GM06990 (cell line): ENCODE measurements around the gene ZMIZ2.
"Not testable (repeated sequence)": the region's sequence is repeated elsewhere in the genome, so short reads cannot be mapped to it uniquely, and the experiment has no call there.

Experiments used
- DNase-seq: peaks from one replicate; pipeline ENCODE4 v3.0.0-alpha.2; 2011; ENCODE audit not compliant: insufficient read length; ENCODE audit errors: extremely low read depth
- H3K27me3 ChIP-seq: replicated peaks from 2 replicates; pipeline ENCODE4 v1.6.0; 2011; ENCODE audit warnings: low read length; ENCODE audit not compliant: control insufficient read depth, insufficient read depth
- H3K36me3 ChIP-seq: 2 replicates; pipeline ENCODE4 v1.5.1; 2011; ENCODE audit warnings: low read length; ENCODE audit not compliant: control insufficient read depth, insufficient read depth
- H3K4me3 ChIP-seq: replicated peaks from 2 replicates; pipeline ENCODE4 v1.5.1; 2011; ENCODE audit warnings: low read depth, mild to moderate bottlenecking, control low read depth, low read length
- TF ChIP-seq, protein P1 (sequence below): IDR thresholded peaks from 2 replicates; pipeline ENCODE4 v1.5.1; 2011; ENCODE audit warnings: low read length, control low read depth, mild to moderate bottlenecking, inconsistent platforms; ENCODE audit not compliant: insufficient read depth, poor library complexity, severe bottlenecking

ZMIZ2 gene

DNA sequence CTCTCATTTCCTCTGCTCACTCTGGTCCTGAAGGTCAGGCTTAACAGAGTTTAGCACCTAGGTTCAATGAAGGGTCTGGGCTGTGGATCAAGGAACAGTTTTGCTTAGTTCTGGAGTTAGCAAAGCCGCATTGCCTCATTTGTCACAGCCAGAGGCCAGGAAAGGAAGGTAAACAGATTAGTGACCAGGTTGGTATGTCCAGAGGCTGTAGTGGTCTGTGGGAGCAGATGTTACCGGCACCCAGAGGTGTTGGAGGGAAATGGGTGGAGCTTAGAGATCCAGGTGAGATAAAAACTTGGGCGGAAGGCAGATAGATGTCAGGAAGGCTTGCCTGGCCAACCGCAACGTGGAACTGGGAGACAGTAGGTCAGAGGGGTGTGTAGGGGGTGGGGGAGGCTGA lies 36.6 kb upstream of the ZMIZ2 start:
- H3K4me3 ChIP-seq = no peak overlapping the region
- H3K36me3 ChIP-seq = peaks cover 18% of the 10 kb centered on the region
- DNase-seq = no peak
- no peaks in the 10 kb centered on the region for H3K27me3 ChIP-seq
- TF ChIP-seq, protein P1, sequence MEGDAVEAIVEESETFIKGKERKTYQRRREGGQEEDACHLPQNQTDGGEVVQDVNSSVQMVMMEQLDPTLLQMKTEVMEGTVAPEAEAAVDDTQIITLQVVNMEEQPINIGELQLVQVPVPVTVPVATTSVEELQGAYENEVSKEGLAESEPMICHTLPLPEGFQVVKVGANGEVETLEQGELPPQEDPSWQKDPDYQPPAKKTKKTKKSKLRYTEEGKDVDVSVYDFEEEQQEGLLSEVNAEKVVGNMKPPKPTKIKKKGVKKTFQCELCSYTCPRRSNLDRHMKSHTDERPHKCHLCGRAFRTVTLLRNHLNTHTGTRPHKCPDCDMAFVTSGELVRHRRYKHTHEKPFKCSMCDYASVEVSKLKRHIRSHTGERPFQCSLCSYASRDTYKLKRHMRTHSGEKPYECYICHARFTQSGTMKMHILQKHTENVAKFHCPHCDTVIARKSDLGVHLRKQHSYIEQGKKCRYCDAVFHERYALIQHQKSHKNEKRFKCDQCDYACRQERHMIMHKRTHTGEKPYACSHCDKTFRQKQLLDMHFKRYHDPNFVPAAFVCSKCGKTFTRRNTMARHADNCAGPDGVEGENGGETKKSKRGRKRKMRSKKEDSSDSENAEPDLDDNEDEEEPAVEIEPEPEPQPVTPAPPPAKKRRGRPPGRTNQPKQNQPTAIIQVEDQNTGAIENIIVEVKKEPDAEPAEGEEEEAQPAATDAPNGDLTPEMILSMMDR = no peak

DNA sequence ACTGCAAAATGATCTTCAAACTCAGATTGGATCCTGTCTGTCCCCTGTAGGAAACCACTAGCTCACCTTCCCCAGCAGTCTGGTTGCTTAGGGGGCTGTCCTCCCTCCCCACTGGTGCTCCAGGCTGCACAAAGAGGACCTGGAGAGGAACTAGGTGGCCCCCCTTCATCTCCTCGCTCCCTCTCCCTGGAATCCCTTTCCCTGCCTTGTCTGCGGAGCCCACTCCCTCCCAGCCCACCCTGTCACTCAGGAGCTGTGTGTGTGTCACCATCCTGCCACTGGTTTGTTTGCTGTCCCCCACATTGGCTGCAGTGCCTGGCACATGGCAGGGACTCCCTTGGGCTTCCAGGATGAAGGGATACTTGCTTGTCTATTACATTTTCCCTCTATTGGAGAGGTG lies 35.5 kb upstream of the ZMIZ2 start:
- TF ChIP-seq, protein P1 = no peak
- no peak overlapping the region for H3K4me3 ChIP-seq

DNA sequence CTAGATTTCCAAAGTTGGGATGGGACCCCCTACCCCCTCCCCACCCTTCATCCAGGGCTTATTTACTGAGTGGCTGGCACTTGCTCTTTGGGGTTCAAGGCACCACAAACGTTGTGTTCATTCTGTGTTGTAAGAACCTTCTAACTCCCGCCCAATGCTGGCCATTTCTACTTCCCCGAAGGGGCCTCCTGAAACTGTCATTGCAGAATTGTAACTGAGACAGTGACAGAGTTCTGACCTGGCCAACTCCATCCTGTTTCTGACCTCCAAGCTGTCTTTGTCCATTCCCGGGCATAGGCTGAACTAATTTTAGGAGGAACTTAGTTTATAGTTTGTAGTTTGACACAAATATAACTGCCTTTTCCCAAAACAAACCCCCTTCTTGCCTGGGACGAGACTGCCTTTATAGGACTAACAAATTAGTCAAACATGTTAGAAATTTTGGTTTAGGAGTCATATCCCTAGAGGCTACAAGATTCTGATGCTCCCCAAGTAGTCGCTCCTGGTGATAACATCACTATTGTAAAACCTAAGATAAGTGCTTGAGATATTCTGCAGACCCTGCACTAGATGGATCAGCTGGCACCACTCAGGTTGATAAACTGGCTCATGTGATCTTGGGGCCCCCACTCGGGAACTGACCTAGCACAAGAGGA lies 34.8 kb upstream of the ZMIZ2 start:
- Histone ChIP-seq H3K36me3 (peaks cover 4% of the 10 kb centered on the region), H3K4me3 (no peak overlapping the region), H3K27me3 (no peaks in the 10 kb centered on the region)
- TF ChIP-seq, protein P1 = no peak
- no peak for DNase-seq

More for the DNA sequence above, 35.5 kb upstream of the ZMIZ2 start:
- H3K36me3 ChIP-seq = peaks cover 8% of the 10 kb centered on the region
- DNase-seq = no peak
- no peaks in the 10 kb centered on the region for H3K27me3 ChIP-seq

DNA sequence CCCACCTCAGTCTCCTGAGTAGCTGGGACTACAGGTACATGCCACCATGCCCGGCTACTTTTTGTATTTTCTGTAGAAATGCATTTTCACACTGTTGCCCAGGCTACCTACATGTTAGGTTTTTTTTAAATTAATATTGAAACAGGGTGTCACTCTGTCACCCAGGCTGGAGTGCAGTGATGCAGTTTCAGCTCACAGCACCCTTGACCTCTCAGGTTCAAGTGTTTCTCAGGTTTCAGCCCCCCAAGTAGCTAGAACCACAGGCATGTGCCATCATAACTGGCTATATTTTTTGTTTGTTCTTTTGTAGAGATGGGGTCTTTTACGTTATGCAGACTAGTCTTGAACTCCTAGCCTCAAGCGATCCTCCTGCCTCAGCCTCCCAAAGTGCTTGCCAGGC lies 32.4 kb upstream of the ZMIZ2 start:
- no peak overlapping the region for H3K4me3 ChIP-seq
- no peak for DNase-seq
- TF ChIP-seq, protein P1 = no peak
- no peaks in the 10 kb centered on the region for H3K27me3 ChIP-seq
- H3K36me3 ChIP-seq = no peaks in the 10 kb centered on the region

DNA sequence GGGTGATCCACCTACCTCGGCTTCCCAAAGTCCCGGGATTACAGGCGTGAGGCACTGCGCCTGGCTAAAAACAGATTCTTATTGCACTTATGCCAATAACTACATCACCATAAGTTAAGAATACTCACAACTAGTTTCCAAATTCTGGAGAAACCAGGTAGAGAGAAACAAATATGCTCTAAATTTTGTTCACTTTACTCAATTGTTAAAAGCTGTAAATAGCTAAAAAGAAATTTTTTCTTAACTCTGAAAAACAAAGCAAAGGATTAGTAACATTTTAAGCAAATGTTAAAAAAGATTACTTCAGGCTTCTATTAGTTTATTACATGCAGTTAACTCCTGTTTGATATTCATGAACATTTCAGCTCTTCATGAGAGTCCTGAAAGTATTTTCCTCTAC lies 28.3 kb upstream of the ZMIZ2 start:
- Histone ChIP-seq H3K27me3 (no peaks in the 10 kb centered on the region), H3K36me3 (no peaks in the 10 kb centered on the region), H3K4me3 (no peak overlapping the region)
- TF ChIP-seq, protein P1 = no peak
- DNase-seq = no peak

DNA sequence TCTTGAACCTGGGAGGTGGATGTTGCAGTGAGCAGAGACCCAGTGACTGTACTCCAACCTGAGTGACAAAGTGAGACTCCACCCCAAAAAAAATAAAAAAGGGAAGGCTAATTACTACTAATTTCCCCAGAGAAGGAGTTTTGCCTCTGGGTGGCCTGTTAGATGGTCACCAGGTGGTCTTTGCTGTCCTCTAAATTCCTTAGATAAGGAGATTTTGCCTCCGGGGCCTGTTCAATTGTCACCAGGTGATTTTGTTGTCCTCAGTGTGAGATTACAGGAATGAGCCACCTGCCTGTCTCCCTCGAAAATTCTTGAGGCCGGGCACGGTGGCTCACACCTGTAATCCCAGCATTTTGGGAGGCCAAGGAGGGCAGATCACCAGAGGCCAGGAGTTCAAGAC lies 24.4 kb upstream of the ZMIZ2 start:
- H3K4me3 ChIP-seq = no peak overlapping the region
- DNase-seq = no peak
- TF ChIP-seq, protein P1 = no peak

DNA sequence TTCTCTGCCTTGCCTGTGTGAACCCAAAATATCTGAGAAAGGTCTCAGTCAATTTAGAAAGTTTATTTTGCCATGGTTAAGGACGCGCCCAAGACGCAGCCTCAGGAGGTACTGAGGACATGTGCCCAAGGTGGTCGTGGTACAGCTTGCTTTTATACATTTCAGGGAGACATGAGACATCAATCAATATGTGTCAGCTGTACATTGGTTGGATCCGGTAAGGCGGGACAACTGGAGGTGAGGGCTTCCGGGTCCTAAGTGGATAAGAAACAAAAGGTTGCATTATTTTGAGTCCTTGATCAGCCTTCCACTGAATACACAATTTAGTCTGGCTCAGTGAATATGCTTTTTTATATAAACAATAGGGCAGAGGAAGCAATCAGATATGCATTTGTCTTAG lies 22.4 kb upstream of the ZMIZ2 start:
- H3K4me3 ChIP-seq, H3K27me3 ChIP-seq, DNase-seq: not testable (repeated sequence)

More for the DNA sequence above, 24.4 kb upstream of the ZMIZ2 start:
- H3K27me3 ChIP-seq = no peaks in the 10 kb centered on the region
- no peaks in the 10 kb centered on the region for H3K36me3 ChIP-seq

More for the DNA sequence above, 22.4 kb upstream of the ZMIZ2 start:
- H3K36me3 ChIP-seq = not testable (repeated sequence)
